Mucosa of rectum (tissue), 2 donors: Measurements from ENCODE around the gene ZNF624.

Experiments used
- H3K27ac ChIP-seq, 2 donors: one replicate each; pipeline ENCODE4 v1.7.0; 2013; ENCODE audit warnings: inconsistent platforms in 2 of 2, low read depth in 2 of 2, low read length in 2 of 2
- H3K27me3 ChIP-seq, 2 donors: one replicate each; pipeline ENCODE4 v1.7.0; 2013; ENCODE audit warnings: low read length in 2 of 2; ENCODE audit not compliant: control insufficient read depth in 2 of 2, insufficient read depth in 2 of 2
- H3K36me3 ChIP-seq, 2 donors: one replicate each; pipeline ENCODE4 v1.7.0; 2013; ENCODE audit warnings: low read length in 2 of 2; ENCODE audit not compliant: control insufficient read depth in 2 of 2, insufficient read depth in 2 of 2
- H3K4me1 ChIP-seq, 2 donors: one replicate each; pipeline ENCODE4 v1.7.0; 2013; ENCODE audit warnings: low read length in 2 of 2, mild to moderate bottlenecking in 1 of 2; ENCODE audit not compliant: control insufficient read depth in 2 of 2, insufficient read depth in 2 of 2
- H3K4me3 ChIP-seq, 2 donors: one replicate each; pipeline ENCODE4 v1.7.0; 2013; ENCODE audit warnings: low read length in 2 of 2
- H3K9ac ChIP-seq, 2 donors: one replicate each; pipeline ENCODE4 v1.7.0; 2013; ENCODE audit warnings: low read length in 2 of 2, low read depth in 1 of 2, mild to moderate bottlenecking in 1 of 2
- H3K9me3 ChIP-seq, 2 donors: one replicate each; pipeline ENCODE4 v1.7.0; 2013; ENCODE audit warnings: low read length in 2 of 2; ENCODE audit not compliant: control insufficient read depth in 2 of 2
- donor health status: healthy.
- donor health status: Normal muscosa, but diverticular disease.

Gene ZNF624

DNA sequence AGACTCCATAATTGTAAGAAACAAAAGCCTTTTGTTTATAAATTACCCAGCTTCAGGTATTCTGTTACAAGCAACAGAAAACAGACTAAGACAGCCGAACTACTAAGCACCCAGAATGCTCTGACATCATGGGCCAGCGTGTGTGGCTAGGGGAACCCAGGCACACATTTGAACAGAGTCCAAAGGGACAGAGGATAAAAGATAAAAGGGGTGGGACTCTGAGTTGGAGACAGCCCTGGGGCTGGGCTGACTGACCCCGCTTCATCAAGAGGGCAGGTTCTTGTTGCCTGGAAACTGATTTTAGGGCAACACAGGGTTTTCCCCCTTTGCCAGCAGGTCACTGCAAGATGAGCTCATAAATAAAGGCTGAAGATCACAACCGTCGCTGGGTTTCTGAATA lies 54.1 kb downstream of the ZNF624 start:
- H3K27ac ChIP-seq: no peak overlapping the region
- no peak overlapping the region for H3K4me3 ChIP-seq
- no peaks in the 10 kb centered on the region for H3K9me3 ChIP-seq
- no peak overlapping the region for H3K9ac ChIP-seq
- H3K27me3 ChIP-seq: no peaks in the 10 kb centered on the region
- no peaks in the 10 kb centered on the region for H3K36me3 ChIP-seq
- H3K4me1 ChIP-seq: no peaks in the 10 kb centered on the region

DNA sequence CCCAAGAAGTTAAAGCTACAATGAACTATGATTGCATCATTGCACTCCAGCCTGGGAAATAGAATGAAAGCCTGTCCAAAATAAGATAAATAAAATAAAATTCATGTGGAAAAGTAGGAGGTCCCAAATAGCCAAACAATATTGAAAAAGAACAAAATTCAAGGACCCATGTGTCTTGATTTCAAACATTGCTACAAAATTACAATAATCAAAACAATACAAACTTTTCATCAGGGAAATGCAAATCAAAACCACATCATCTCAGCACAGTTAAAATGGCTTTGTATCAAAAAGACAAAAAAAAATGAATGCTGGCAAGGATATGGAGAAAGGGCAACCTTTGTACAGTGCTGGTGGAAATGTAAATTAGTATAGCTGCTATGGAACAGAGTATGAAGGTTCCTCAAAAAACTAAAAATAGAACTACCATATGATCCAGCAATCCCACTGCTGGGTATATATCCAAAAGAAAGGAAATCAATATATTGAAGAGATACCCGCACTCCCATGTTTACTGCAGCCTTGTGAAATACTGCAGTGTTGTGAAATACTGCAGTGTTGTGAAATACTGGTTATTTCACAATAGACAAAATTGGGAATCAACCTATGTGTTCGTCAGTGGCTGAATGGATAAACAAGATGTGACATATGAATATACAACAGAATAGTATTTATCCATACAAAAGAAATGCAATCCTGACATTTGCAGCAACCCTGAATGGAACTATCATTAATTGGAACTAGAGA lies 60.1 kb downstream of the ZNF624 start:
- H3K9me3 ChIP-seq: no peaks in the 10 kb centered on the region
- H3K4me3 ChIP-seq: no peak overlapping the region
- no peak overlapping the region for H3K9ac ChIP-seq
- H3K4me1 ChIP-seq: no peaks in the 10 kb centered on the region
- H3K36me3 ChIP-seq: no peaks in the 10 kb centered on the region
- no peak overlapping the region for H3K27ac ChIP-seq
- peaks cover 2 to 6% of the 10 kb centered on the region in 2 donors for H3K27me3 ChIP-seq

DNA sequence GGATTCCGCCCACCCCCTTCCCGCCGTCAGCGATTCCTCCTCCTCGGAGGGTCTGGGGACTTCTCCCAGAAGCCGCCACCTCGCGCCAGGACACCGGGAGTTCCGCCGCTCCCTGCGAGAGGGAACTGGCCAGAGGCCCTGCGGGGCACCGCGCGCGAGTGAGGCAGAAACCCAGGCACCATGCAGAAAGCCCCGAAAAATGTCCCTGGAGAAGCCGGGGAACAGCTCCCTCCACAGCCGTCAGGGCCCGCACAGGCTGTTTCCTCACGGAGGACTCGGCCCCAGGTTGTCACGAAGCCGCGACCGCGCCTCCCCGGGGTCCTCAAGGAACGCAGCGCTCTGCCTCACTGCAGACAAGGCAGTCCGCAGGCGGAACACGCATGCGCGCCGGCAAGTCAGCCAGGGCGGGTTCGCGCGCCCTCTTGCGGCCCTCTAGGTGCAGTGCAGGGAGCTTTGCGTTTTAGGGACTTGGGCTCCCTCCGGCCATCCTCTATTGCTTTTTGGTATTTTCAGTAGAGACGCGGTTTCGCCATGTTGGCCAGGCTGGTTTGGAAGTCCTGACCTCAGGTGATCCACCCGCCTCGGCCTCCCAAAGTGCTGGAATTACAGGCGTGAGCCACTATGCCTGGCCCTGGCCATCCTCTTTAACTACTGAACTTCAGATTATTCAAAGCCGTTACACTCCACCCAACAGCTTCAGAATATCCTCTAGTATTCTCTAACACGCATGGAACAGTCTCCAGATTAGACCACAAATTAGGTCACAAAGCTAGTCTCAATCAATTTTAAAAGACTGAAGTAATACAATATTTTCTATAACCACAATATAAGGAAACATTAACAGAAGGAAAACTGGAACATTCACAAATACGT lies 64.3 kb downstream of the ZNF624 start:
- peaks cover 9 to 17% of the 10 kb centered on the region in 2 donors for H3K27me3 ChIP-seq
- H3K4me1 ChIP-seq: peaks cover 4 to 8% of the 10 kb centered on the region in 2 donors
- no peaks in the 10 kb centered on the region for H3K9me3 ChIP-seq
- peak overlapping the region; percentile 69 to 82 for H3K4me3 ChIP-seq
- H3K27ac ChIP-seq: no peak overlapping the region
- H3K36me3 ChIP-seq: no peaks in the 10 kb centered on the region
- H3K9ac ChIP-seq: peak overlapping the region; percentile 67 to 74

DNA sequence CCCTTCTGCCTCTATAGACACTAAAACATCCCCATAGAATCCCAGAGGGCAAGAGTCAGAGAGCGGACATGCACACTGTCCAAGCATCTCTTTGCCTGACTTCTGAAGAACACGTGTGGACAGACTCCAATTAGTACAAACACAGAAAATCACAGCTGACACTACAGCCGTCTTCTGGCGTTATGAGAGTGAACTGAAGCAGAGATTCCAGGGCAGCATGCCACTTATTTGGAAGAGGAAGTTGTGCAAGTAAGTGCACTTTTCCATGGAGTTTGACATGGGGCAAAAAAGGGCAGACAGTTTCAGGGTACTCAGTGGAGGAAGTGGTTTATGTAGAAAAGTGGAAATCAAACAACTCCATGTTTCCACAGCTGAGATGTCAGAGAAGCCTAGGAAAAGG lies 67.9 kb downstream of the ZNF624 start:
- Histone ChIP-seq H3K27ac (no peak overlapping the region), H3K9ac (no peak overlapping the region)

DNA sequence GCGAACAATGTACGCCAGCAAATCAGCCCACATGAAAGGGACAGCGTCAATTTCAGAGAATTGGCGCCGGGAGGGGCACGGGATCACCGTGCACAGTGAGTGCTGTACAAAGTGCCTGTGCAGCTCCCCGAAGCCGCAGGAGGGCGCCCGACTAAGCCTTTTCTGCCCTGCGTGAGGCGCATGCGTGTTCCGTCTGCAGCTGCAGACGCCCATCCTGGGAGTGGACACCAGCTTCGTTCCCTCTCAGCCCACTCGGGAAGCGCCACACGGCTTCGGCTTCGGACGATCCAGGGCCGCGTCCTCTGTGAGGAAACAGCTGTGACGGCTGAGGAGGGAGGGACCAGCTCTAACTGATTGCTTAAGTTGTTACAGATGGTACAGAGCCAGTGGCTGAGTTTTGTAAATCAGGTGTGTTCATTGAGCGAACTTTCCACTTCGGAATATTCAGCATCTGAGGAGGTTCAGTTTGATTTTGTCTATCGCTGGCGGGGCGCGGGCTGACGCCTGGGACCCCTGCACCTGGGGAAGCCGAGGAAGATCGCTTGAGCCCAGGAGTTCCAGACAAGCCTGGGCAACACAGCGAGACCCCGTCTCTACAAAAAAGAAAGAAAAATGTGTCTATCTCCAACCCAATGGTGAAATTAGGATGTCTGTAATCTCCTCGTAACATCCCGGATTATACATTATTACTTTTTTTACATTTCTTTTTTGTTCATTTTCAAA lies 69.2 kb downstream of the ZNF624 start:
- Histone ChIP-seq H3K4me1 (peaks cover 6 to 8% of the 10 kb centered on the region in 2 donors), H3K27ac (no peak overlapping the region), H3K9ac (peak overlapping the region; percentile 43 to 44), H3K36me3 (no peaks in the 10 kb centered on the region), H3K4me3 (peak overlapping the region; percentile 60 to 80), H3K9me3 (no peaks in the 10 kb centered on the region), H3K27me3 (peaks cover 12 to 13% of the 10 kb centered on the region in 2 donors)

More for the DNA sequence above, 67.9 kb downstream of the ZNF624 start:
- Histone ChIP-seq H3K36me3 (no peaks in the 10 kb centered on the region), H3K27me3 (peaks cover 12 to 13% of the 10 kb centered on the region in 2 donors), H3K4me1 (peaks cover 6 to 8% of the 10 kb centered on the region in 2 donors), H3K9me3 (no peaks in the 10 kb centered on the region), H3K4me3 (no peak overlapping the region)

DNA sequence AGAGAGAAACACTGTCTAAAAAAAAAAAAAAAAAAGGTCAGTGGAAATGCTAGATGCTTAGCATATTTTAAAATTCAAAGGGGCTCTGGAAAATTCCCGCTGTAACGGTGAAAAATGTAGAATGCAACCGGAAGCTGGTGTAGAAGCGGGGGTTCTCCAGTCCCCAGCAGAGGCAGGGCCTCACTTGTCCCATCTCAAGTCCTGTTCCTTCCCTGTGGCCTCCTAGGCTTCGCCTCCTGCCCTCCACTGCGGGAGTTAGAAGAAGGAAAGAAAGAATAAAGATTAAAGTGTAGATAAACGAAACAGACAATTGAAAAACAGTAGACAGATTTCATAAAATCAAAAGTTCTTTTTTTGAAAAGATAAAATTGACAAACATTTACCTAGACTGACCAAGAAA lies 69.9 kb downstream of the ZNF624 start:
- no peaks in the 10 kb centered on the region for H3K9me3 ChIP-seq
- peaks cover 6 to 8% of the 10 kb centered on the region in 2 donors for H3K4me1 ChIP-seq
- H3K4me3 ChIP-seq: peak overlapping the region in 1 of 2 donors; percentile 80
- no peak overlapping the region for H3K27ac ChIP-seq
- H3K9ac ChIP-seq: no peak overlapping the region
- H3K27me3 ChIP-seq: peaks cover 12 to 13% of the 10 kb centered on the region in 2 donors
- H3K36me3 ChIP-seq: no peaks in the 10 kb centered on the region

DNA sequence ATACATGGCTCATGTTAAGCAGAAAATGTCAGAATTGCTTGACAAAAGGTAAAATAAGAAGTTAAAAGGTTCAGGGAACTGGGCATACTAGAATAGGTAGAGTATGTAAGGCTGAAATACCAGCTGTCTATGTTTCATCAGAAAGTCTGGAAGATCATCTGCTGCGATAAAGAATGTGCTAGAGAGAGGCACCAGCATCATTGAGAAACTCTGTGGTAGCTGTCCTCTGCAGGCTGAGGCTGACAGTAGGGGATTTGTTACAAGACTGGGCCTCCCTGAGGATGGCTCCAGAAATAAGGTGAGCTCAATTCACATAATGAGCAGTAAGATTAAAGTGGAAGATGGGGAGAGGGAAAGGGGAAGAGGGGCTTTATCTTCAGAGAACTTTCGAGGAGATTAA lies 80.2 kb downstream of the ZNF624 start:
- Histone ChIP-seq H3K36me3 (no peaks in the 10 kb centered on the region), H3K9ac (no peak overlapping the region), H3K27me3 (peaks cover 0 to 2% of the 10 kb centered on the region in 2 donors), H3K4me3 (no peak overlapping the region), H3K9me3 (no peaks in the 10 kb centered on the region), H3K27ac (no peak overlapping the region), H3K4me1 (peaks cover 3 to 4% of the 10 kb centered on the region in 2 donors)
